ENCODE results near the gene GRAMD4. TPM values are rescaled to one million over a fixed set of nuclear protein-coding genes. Genes with fewer than 3 reads are reported as not detected.

Gene GRAMD4
- total RNA-seq, 1 experiment from 2014 or later, result 23.4 TPM

DNA sequence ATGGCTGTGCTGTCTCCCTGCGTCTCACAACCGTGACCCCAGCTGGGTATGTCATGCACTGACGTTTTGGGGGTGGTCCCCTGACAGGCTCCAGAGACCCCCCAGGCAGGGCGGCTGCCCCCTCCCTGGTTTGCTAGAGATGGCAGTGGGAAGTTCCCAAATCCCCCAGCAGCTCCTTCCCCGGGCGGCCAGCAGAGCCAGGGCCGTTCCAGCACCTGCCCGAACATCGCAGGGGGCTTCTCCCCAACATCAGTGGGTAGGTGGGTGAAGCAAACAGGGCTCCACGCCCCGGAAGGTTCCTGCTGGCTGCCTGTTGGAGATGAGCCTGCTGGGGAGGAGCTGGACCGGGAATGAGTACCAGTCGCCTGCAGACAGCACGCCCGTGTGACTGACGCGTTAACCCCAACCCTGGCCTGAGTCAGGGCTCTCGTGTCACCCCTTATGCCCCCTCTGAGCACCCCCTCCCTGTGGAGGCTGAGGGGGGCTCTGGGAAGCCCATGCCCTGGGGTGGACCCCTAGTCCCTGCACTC, 45.6 kb downstream of the GRAMD4 start:
- Mint-ChIP-seq H3K9me3 (ENCODE audit: unreplicated experiment) (no peaks in the 10 kb centered on the region), H3K27me3 (ENCODE audit: insufficient read depth, unreplicated experiment) (no peaks in the 10 kb centered on the region), H3K4me3 (ENCODE audit: unreplicated experiment) (no peak overlapping the region), H3K27ac (ENCODE audit: unreplicated experiment) (no peak overlapping the region), H3K36me3 (ENCODE audit: insufficient read depth, unreplicated experiment) (no peaks in the 10 kb centered on the region), H3K4me1 (ENCODE audit: low read depth, unreplicated experiment) (no peaks in the 10 kb centered on the region)
- DNase-seq, result no peak
- no peaks in the 10 kb centered on the region for H3K36me3 ChIP-seq (ENCODE audit: control insufficient read depth, insufficient read depth, low read length)
- POLR2A ChIA-PET, result no interaction called here
- H3K4me1 ChIP-seq, result no peaks in the 10 kb centered on the region
- TF ChIP-seq, protein P1, sequence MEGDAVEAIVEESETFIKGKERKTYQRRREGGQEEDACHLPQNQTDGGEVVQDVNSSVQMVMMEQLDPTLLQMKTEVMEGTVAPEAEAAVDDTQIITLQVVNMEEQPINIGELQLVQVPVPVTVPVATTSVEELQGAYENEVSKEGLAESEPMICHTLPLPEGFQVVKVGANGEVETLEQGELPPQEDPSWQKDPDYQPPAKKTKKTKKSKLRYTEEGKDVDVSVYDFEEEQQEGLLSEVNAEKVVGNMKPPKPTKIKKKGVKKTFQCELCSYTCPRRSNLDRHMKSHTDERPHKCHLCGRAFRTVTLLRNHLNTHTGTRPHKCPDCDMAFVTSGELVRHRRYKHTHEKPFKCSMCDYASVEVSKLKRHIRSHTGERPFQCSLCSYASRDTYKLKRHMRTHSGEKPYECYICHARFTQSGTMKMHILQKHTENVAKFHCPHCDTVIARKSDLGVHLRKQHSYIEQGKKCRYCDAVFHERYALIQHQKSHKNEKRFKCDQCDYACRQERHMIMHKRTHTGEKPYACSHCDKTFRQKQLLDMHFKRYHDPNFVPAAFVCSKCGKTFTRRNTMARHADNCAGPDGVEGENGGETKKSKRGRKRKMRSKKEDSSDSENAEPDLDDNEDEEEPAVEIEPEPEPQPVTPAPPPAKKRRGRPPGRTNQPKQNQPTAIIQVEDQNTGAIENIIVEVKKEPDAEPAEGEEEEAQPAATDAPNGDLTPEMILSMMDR (IDR thresholded peaks at IDR 0.05; ENCODE audit: insufficient read depth in 1 of 2, low read depth in 1 of 2, low read length in 1 of 2, severe bottlenecking in 1 of 2, unreplicated experiment in 1 of 2), result no peak
- H3K9me3 ChIP-seq, result no peaks in the 10 kb centered on the region
- no peaks in the 10 kb centered on the region for H3K27me3 ChIP-seq (replicated peaks; ENCODE audit: control insufficient read depth, insufficient read depth, low read length)
- intact Hi-C loops (cut with micrococcal nuclease; ENCODE audit: unreplicated experiment), result no loop called here
- no TSS peak for BruUV-seq (replicated peaks)
- H3K4me3 ChIP-seq (ENCODE audit: low read depth, low read length), result no peak overlapping the region
- CTCF ChIA-PET, result no interaction called here

DNA sequence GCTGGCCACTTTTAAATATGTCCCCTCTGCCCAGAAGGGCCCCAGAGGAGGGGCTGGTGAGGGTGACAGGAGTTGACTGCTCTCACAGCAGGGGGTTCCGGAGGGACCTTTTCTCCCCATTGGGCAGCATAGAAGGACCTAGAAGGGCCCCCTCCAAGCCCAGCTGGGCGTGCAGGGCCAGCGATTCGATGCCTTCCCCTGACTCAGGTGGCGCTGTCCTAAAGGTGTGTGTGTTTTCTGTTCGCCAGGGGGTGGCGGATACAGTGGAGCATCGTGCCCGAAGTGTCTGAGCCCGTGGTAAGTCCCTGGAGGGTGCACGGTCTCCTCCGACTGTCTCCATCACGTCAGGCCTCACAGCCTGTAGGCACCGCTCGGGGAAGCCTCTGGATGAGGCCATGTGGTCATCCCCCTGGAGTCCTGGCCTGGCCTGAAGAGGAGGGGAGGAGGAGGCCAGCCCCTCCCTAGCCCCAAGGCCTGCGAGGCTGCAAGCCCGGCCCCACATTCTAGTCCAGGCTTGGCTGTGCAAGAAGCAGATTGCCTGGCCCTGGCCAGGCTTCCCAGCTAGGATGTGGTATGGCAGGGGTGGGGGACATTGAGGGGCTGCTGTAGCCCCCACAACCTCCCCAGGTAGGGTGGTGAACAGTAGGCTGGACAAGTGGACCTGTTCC, 46.5 kb downstream of the GRAMD4 start:
- intact Hi-C loops (cut with micrococcal nuclease; ENCODE audit: unreplicated experiment), result no loop called here
- Mint-ChIP-seq H3K4me1 (ENCODE audit: low read depth, unreplicated experiment) (no peaks in the 10 kb centered on the region), H3K36me3 (ENCODE audit: insufficient read depth, unreplicated experiment) (no peaks in the 10 kb centered on the region), H3K27me3 (ENCODE audit: insufficient read depth, unreplicated experiment) (no peaks in the 10 kb centered on the region), H3K4me3 (ENCODE audit: unreplicated experiment) (no peak overlapping the region), H3K9me3 (ENCODE audit: unreplicated experiment) (no peaks in the 10 kb centered on the region), H3K27ac (ENCODE audit: unreplicated experiment) (no peak overlapping the region)
- Histone ChIP-seq H3K4me3 (ENCODE audit: low read depth, low read length) (no peak overlapping the region), H3K36me3 (ENCODE audit: control insufficient read depth, insufficient read depth, low read length) (no peaks in the 10 kb centered on the region), H3K4me1 (peaks cover 2% of the 10 kb centered on the region), H3K27me3 (replicated peaks; ENCODE audit: control insufficient read depth, insufficient read depth, low read length) (no peaks in the 10 kb centered on the region), H3K9me3 (no peaks in the 10 kb centered on the region)
- POLR2A ChIA-PET, result no interaction called here
- TF ChIP-seq, protein P1 (IDR thresholded peaks at IDR 0.05; ENCODE audit: insufficient read depth in 1 of 2, low read depth in 1 of 2, low read length in 1 of 2, severe bottlenecking in 1 of 2, unreplicated experiment in 1 of 2), result no peak
- no TSS peak for BruUV-seq (replicated peaks)
- DNase-seq, result no peak
- CTCF ChIA-PET, result no interaction called here

DNA sequence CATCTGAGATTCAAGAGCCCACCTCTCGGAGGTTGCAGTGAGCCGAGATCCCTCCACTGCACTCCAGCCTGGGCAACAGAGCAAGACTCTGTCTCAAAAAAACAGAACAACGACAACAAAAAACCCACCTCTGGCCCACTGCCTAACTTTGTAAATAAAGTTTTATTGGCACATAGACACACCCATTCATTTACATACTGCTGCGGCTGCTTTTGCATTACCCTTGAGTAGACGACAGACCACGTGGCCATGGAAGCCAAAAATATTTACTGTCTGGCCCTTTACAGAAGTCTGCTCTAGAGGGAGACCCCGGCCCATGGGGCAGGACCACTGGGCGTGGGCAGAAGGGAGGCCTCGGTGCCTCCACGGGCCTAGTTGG, 47.0 kb downstream of the GRAMD4 start:
- DNase-seq, result no peak
- Histone ChIP-seq H3K9me3 (no peaks in the 10 kb centered on the region), H3K36me3 (ENCODE audit: control insufficient read depth, insufficient read depth, low read length) (no peaks in the 10 kb centered on the region), H3K4me1 (peaks cover 6% of the 10 kb centered on the region), H3K27me3 (replicated peaks; ENCODE audit: control insufficient read depth, insufficient read depth, low read length) (no peaks in the 10 kb centered on the region), H3K4me3 (ENCODE audit: low read depth, low read length) (no peak overlapping the region)
- no peak overlapping the region for H3K27ac Mint-ChIP-seq (ENCODE audit: unreplicated experiment)
- TF ChIP-seq, protein P1 (IDR thresholded peaks at IDR 0.05; ENCODE audit: insufficient read depth in 1 of 2, low read depth in 1 of 2, low read length in 1 of 2, severe bottlenecking in 1 of 2, unreplicated experiment in 1 of 2), result no peak
- BruUV-seq (replicated peaks), result no TSS peak
- no peaks in the 10 kb centered on the region for H3K27me3 Mint-ChIP-seq (ENCODE audit: insufficient read depth, unreplicated experiment)
- no peaks in the 10 kb centered on the region for H3K9me3 Mint-ChIP-seq (ENCODE audit: unreplicated experiment)
- intact Hi-C loops (cut with micrococcal nuclease; ENCODE audit: unreplicated experiment), result no loop called here
- ChIA-PET CTCF (no interaction called here), POLR2A (no interaction called here)
- H3K36me3 Mint-ChIP-seq (ENCODE audit: insufficient read depth, unreplicated experiment), result no peaks in the 10 kb centered on the region
- no peak overlapping the region for H3K4me3 Mint-ChIP-seq (ENCODE audit: unreplicated experiment)
- no peaks in the 10 kb centered on the region for H3K4me1 Mint-ChIP-seq (ENCODE audit: low read depth, unreplicated experiment)

Measured in Caco-2 (cell line).